Activated CD8-positive, alpha-beta memory T cell treated with anti-CD3 and anti-CD28 coated beads, Interleukin-2, amount 10 ng/mL, durations not matched to agents 7 days and 5 days (primary cell): ENCODE measurements around the gene IFTAP. TPM values are rescaled to one million over a fixed set of nuclear protein-coding genes. Genes with fewer than 3 reads are reported as not detected.

Experiments used
- ATAC-seq: fragments of 150-1000 bp; cut with Tn5 transposase; one replicate; pipeline ENCODE4 v1.10.0; 2021; ENCODE audit warnings: moderate library complexity
- CTCF ChIA-PET: fragments of 350-600 bp; sonication (Branson Sonifier 250); formaldehyde crosslinking; loops from one replicate; lab custom pipeline; 2021; ENCODE audit warnings: antibody characterized with exemption; lab: Charles Lee
- DNase-seq: peaks from one replicate; pipeline ENCODE4 v3.0.0-alpha.2; 2020
- H3K27ac Mint-ChIP-seq: one replicate; pipeline ENCODE4 v1.8.0; 2021; ENCODE audit warnings: mild to moderate bottlenecking, mixed read lengths
- H3K27me3 Mint-ChIP-seq: one replicate; pipeline ENCODE4 v1.8.0; 2021; ENCODE audit warnings: mixed read lengths
- H3K36me3 Mint-ChIP-seq: one replicate; pipeline ENCODE4 v1.8.0; 2021; ENCODE audit warnings: mild to moderate bottlenecking, mixed read lengths
- H3K4me1 Mint-ChIP-seq: one replicate; pipeline ENCODE4 v1.8.0; 2021; ENCODE audit warnings: mixed read lengths
- H3K4me3 Mint-ChIP-seq: one replicate; pipeline ENCODE4 v1.8.0; 2021; ENCODE audit warnings: mild to moderate bottlenecking, moderate library complexity, mixed read lengths
- H3K9me3 Mint-ChIP-seq: one replicate; pipeline ENCODE4 v1.8.0; 2022; ENCODE audit warnings: low read depth, mixed read lengths
- total RNA-seq, 2 experiments: library from RNA; stranded (reverse); gene quantifications; one replicate each; pipeline ENCODE4 v1.2.3, GENCODE V29; 2021

IFTAP gene
- total RNA-seq, 2 experiments from 2014 or later = 1.1 to 2.0 TPM

- CTCF ChIA-PET = no interaction called here
- Mint-ChIP-seq H3K27me3 (peaks cover 65% of the 10 kb centered on the region), H3K4me1 (no peaks in the 10 kb centered on the region)
Measured at GRCh38 chr11:36688132-36688531, 93.8 kb downstream of the IFTAP start.

GRCh38 chr11:36688571-36689291 lies 94.4 kb downstream of the IFTAP start:
- H3K27me3 Mint-ChIP-seq = peaks cover 69% of the 10 kb centered on the region
- H3K4me3 Mint-ChIP-seq = no peak overlapping the region
- H3K4me1 Mint-ChIP-seq = no peaks in the 10 kb centered on the region
- CTCF ChIA-PET = no interaction called here
- H3K36me3 Mint-ChIP-seq = no peaks in the 10 kb centered on the region
- H3K9me3 Mint-ChIP-seq = no peaks in the 10 kb centered on the region
- no peak overlapping the region for H3K27ac Mint-ChIP-seq
- DNase-seq (no peak), ATAC-seq (no peak)

More at GRCh38 chr11:36688132-36688531, 93.8 kb downstream of the IFTAP start:
- no peaks in the 10 kb centered on the region for H3K36me3 Mint-ChIP-seq
- no peak overlapping the region for H3K4me3 Mint-ChIP-seq
- no peak for DNase-seq
- ATAC-seq = no peak
- H3K27ac Mint-ChIP-seq = no peak overlapping the region
- no peaks in the 10 kb centered on the region for H3K9me3 Mint-ChIP-seq

DNA sequence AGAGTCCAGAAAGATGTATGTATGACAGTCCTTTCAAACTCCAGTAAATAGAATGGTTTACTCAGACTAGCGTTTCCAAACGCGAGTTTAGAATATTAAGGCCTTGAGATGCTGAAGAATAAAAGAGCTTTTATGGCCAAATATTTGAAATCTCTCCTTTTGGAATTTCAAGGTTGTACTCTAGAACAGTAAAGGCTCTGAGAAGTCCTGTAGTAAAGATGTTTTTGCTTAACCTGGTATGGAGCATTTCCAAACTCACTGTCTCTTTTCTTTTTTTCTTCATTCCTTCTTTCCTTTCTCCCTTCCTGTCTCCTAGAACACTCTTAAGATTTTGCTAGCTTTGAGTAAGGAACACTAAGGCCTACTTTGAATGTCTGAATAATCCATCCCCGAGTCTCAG lies 95.1 kb downstream of the IFTAP start:
- peaks cover 63% of the 10 kb centered on the region for H3K27me3 Mint-ChIP-seq
- DNase-seq = no peak
- no peaks in the 10 kb centered on the region for H3K36me3 Mint-ChIP-seq
- no peaks in the 10 kb centered on the region for H3K4me1 Mint-ChIP-seq
- CTCF ChIA-PET = no interaction called here
- ATAC-seq = no peak
- no peaks in the 10 kb centered on the region for H3K9me3 Mint-ChIP-seq
- H3K27ac Mint-ChIP-seq = no peak overlapping the region
- H3K4me3 Mint-ChIP-seq = no peak overlapping the region

GRCh38 chr11:36692704-36693103 lies 98.4 kb downstream of the IFTAP start:
- H3K36me3 Mint-ChIP-seq = no peaks in the 10 kb centered on the region
- no peak overlapping the region for H3K4me3 Mint-ChIP-seq
- no peak overlapping the region for H3K27ac Mint-ChIP-seq
- CTCF ChIA-PET = interaction anchor here (1.0 to 1.2 kb wide), 2 partner anchors 10 to 54 kb away, joined by 3 to 4 read pairs; no protein-coding TSS in a partner anchor
- ATAC-seq (no peak), DNase-seq (no peak)
- H3K9me3 Mint-ChIP-seq = no peaks in the 10 kb centered on the region
- no peaks in the 10 kb centered on the region for H3K4me1 Mint-ChIP-seq
- peaks cover 55% of the 10 kb centered on the region for H3K27me3 Mint-ChIP-seq

DNA sequence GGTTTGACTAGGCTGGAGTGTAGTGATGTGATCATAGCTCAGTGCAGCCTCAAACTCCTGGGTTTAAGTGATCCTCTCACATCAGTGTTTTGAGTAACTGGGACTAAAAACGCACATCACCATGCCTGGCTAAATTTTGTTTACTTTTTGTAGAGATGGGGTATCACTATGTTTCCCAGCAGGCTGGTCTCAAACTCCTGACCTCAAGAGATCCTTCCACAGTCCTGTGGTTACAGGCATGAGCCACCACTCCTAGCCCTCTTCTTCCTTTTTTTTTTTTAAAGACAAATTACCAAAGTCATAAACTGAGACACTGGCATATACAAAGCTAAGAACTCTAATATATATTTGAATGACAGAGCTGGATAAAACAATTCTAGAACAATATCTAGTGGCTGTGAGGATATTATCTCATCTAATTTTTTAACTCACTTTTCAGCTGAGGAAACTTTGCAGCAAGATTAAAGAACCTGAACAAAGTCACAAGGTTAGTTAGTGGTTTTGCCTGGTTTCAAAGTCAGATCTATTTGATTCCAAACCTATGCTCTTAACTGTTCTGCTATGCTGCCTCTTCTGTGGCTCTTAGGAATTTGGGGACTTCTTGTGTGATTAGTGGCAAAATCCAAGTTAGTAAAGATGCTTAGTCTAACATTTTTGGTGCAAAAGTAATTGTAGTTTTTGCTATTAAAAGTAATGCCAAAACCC lies 99.0 kb downstream of the IFTAP start:
- CTCF ChIA-PET = interaction anchor here (1.0 to 1.2 kb wide), 2 partner anchors 9 to 54 kb away, joined by 3 to 4 read pairs; no protein-coding TSS in a partner anchor
- Mint-ChIP-seq H3K9me3 (no peaks in the 10 kb centered on the region), H3K4me3 (no peak overlapping the region), H3K4me1 (no peaks in the 10 kb centered on the region), H3K36me3 (no peaks in the 10 kb centered on the region), H3K27ac (no peak overlapping the region), H3K27me3 (peaks cover 50% of the 10 kb centered on the region)
- ATAC-seq = no peak
- DNase-seq = no peak

GRCh38 chr11:36695111-36695510 lies 100.8 kb downstream of the IFTAP start:
- DNase-seq = no peak
- Mint-ChIP-seq H3K36me3 (no peaks in the 10 kb centered on the region), H3K27ac (no peak overlapping the region), H3K4me3 (no peak overlapping the region), H3K4me1 (no peaks in the 10 kb centered on the region), H3K27me3 (peaks cover 32% of the 10 kb centered on the region), H3K9me3 (no peaks in the 10 kb centered on the region)
- CTCF ChIA-PET = no interaction called here
- ATAC-seq = no peak

DNA sequence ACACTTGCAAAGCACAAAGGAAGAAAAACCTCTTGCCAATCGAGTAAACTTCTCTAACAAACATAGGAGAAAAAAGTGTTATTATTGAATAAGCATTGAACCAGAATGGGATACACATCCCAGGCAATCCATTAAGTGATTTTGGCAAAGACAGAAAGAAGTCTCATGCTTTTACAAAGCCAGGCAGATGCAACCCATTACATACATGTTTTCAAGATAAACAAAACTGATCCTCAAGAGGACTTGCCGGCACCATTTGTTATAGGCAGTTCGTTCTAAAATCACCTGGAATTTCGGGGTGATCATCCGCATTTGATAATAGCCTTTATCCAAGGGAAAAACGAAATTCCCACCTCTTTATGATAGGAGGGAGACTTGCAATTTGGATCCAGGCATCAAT lies 101.3 kb downstream of the IFTAP start:
- H3K36me3 Mint-ChIP-seq = no peaks in the 10 kb centered on the region
- DNase-seq = no peak
- H3K27me3 Mint-ChIP-seq = peaks cover 31% of the 10 kb centered on the region
- H3K4me1 Mint-ChIP-seq = no peaks in the 10 kb centered on the region
- no peak overlapping the region for H3K4me3 Mint-ChIP-seq
- ATAC-seq = no peak
- H3K27ac Mint-ChIP-seq = no peak overlapping the region
- no peaks in the 10 kb centered on the region for H3K9me3 Mint-ChIP-seq
- CTCF ChIA-PET = no interaction called here

DNA sequence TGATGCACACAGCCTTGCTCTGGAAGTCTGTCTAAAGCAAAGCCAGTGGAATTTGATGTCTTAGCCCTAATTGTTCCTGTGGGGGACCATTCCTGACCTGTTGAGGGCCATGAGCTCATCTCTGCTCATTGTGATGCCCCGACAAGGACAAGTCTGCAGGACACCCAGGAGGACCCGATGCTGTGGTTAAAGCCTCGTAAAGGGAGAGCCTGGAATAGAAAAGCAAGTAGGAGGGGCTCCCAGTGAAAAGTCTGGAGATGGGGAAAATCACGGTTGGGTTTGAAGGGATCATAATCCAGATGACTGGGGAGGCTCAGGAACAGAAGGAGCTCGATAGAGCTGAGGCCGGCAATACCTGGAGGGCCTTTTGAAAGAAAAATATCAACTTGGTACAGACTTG lies 102.2 kb downstream of the IFTAP start:
- no peak for ATAC-seq

DNA sequence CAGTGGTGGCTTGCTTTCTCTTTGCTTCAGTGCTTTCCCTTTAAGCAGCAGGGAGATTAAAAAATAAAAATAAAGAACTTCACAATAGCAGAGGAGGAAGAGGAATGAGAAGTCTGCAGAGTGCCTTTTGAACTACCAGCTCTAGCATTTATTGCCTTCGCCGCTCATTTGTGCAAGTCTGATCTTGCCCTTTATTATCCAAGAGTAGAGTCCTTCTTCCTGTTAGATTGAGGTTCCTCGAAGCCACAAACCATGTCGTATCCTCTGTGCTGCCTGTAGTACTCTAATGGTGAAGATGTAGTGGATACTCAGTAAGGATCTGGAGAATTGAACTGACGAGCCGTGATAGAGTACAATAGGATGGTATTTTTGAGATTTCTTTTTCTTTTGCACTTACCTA lies 105.0 kb downstream of the IFTAP start:
- Mint-ChIP-seq H3K4me3 (no peak overlapping the region), H3K9me3 (no peaks in the 10 kb centered on the region), H3K27ac (no peak overlapping the region), H3K36me3 (no peaks in the 10 kb centered on the region), H3K4me1 (no peaks in the 10 kb centered on the region), H3K27me3 (peaks cover 28% of the 10 kb centered on the region)
- no peak for ATAC-seq
- CTCF ChIA-PET = interaction anchor here (1.0 kb wide), 1 partner anchor 48 kb away, joined by 3 read pairs; no protein-coding TSS in a partner anchor
- DNase-seq = no peak

More for the DNA sequence above, 102.2 kb downstream of the IFTAP start:
- DNase-seq = no peak
- Mint-ChIP-seq H3K36me3 (no peaks in the 10 kb centered on the region), H3K4me3 (no peak overlapping the region), H3K4me1 (no peaks in the 10 kb centered on the region), H3K27ac (no peak overlapping the region), H3K9me3 (no peaks in the 10 kb centered on the region), H3K27me3 (peaks cover 32% of the 10 kb centered on the region)
- CTCF ChIA-PET = no interaction called here

GRCh38 chr11:36700246-36700645 lies 105.9 kb downstream of the IFTAP start:
- H3K27ac Mint-ChIP-seq = no peak overlapping the region
- no peaks in the 10 kb centered on the region for H3K4me1 Mint-ChIP-seq
- no peak overlapping the region for H3K4me3 Mint-ChIP-seq
- H3K27me3 Mint-ChIP-seq = peaks cover 30% of the 10 kb centered on the region
- ATAC-seq = no peak
- H3K36me3 Mint-ChIP-seq = no peaks in the 10 kb centered on the region
- CTCF ChIA-PET = interaction anchor here (0.8 to 1.6 kb wide), 7 partner anchors 38 to 136 kb away, joined by 3 to 8 read pairs (median 3); no protein-coding TSS in a partner anchor
- DNase-seq = no peak
- no peaks in the 10 kb centered on the region for H3K9me3 Mint-ChIP-seq

DNA sequence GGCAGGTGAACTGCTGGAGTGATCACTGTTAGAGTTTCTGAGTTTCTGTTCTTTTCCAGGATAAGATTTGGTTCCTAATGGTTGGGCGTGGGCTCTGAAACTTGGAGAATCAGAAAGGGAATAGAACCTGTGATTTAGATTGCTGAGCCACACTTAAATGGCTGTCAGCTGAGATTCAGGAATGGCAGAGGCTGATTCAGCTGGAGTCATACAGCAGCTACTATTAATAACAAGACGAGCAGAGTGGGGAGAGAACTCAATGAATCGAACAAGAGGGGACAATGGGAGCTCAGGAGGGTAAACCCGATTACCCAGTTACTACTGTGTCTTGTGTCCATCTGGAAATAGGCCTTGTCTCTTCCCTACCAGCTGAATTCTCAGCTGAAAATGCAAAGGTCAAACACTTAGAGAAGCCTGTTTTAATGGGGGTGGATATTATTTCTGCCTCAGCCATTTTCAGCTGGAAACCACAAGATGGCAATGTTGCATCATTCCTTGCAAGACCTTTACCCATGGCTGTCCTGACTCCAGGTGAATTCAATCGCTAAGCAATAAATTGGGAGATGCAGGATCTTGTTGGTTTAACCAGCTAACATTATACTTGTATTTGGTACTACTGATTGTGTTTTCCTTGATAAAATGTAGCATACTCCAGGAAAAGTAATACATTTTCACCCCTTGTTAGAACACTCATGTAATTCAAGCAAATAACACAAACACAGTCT lies 108.2 kb downstream of the IFTAP start:
- Mint-ChIP-seq H3K4me3 (no peak overlapping the region), H3K36me3 (no peaks in the 10 kb centered on the region), H3K4me1 (no peaks in the 10 kb centered on the region), H3K27ac (no peak overlapping the region), H3K9me3 (no peaks in the 10 kb centered on the region), H3K27me3 (peaks cover 21% of the 10 kb centered on the region)
- no peak for ATAC-seq
- CTCF ChIA-PET = interaction anchor here (0.7 to 1.8 kb wide), 8 partner anchors 10 to 408 kb away, joined by 3 to 25 read pairs (median 3); no protein-coding TSS in a partner anchor
- DNase-seq = no peak

- H3K4me1 Mint-ChIP-seq = no peaks in the 10 kb centered on the region
- no peak overlapping the region for H3K4me3 Mint-ChIP-seq
- peaks cover 23% of the 10 kb centered on the region for H3K27me3 Mint-ChIP-seq
- H3K36me3 Mint-ChIP-seq = no peaks in the 10 kb centered on the region
- DNase-seq (no peak), ATAC-seq (no peak)
- H3K27ac Mint-ChIP-seq = no peak overlapping the region
- no peaks in the 10 kb centered on the region for H3K9me3 Mint-ChIP-seq
- CTCF ChIA-PET = interaction anchor here (0.8 to 1.8 kb wide), 7 partner anchors 10 to 409 kb away, joined by 3 to 25 read pairs (median 3); no protein-coding TSS in a partner anchor
Measured at GRCh38 chr11:36703055-36703404, 108.7 kb downstream of the IFTAP start.
